ENCODE measurements around the gene GRHL1.

- TF ChIP-seq EZH2 (IDR thresholded peaks at IDR 0.05; ENCODE audit: insufficient read depth, poor library complexity, severe bottlenecking), result no peak
- TF ChIP-seq EZH2phosphoT487 (IDR thresholded peaks at IDR 0.05; ENCODE audit: insufficient read depth, low read depth), result no peak
Measured at GRCh38 chr2:10004836-10005235, 53.3 kb downstream of the GRHL1 start.

Measured in GM23248 (cell line).